ENCODE data around the gene FOXRED2.

DNA sequence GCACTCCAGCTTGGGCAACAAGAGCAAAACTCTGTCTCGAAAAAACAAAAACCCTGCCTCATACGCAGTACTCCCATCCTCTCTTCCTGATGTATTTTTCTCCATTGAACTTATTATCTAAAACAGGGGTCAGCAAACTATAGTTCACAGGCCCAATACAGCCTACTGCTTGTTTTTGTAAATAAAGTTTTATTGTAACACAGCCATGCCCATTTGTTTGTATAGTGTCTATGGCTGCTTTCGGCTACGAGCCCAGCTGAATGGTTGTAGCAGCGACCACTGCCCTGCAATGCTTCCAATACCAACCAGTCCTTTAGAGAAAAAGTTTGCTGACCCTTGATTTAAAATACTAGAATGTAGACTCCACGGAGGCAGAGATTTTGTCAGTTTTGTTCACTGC is 31.5 kb downstream of the FOXRED2 start:
- TF ChIP-seq CTCF (IDR thresholded peaks at IDR 0.05) = no peak
- TF ChIP-seq EZH2 (IDR thresholded peaks at IDR 0.05) = no peak
- TF ChIP-seq EZH2phosphoT487 (IDR thresholded peaks at IDR 0.05) = no peak

Data from neural progenitor cell (in vitro differentiated cells).